Mesenchymal stem cell (in vitro differentiated cells and primary cell): ENCODE data around the gene ADAMTS10.
A peak's percentile ranks its signal among the peaks of the same experiment; 100 is the strongest.
"Not testable (repeated sequence)": the region's sequence is repeated elsewhere in the genome, so short reads cannot be mapped to it uniquely, and the experiment has no call there.

Source experiments
- DNase-seq: peaks from one replicate; pipeline ENCODE4 v3.0.0-alpha.2; 2013
- H2AFZ ChIP-seq: one replicate; pipeline ENCODE4 v1.6.1; 2013; ENCODE audit warnings: low read depth, mild to moderate bottlenecking, control low read depth, inconsistent platforms, low read length, moderate library complexity
- H2AK5ac ChIP-seq: 2 replicates; pipeline ENCODE4 v1.6.1; 2013; ENCODE audit warnings: low read length, moderate library complexity, mild to moderate bottlenecking, inconsistent platforms; ENCODE audit not compliant: severe bottlenecking
- H2BK120ac ChIP-seq: one replicate; pipeline ENCODE4 v1.6.1; 2013; ENCODE audit warnings: low read depth, mild to moderate bottlenecking, inconsistent platforms, low read length, moderate library complexity
- H2BK12ac ChIP-seq, 2 experiments: one replicate each; pipeline ENCODE4 v1.6.1; 2013; ENCODE audit warnings: inconsistent platforms in 2 of 2, low read length in 2 of 2, mild to moderate bottlenecking in 2 of 2, moderate library complexity in 2 of 2, control low read depth in 1 of 2
- H2BK15ac ChIP-seq: one replicate; pipeline ENCODE4 v1.6.1; 2013; ENCODE audit warnings: mild to moderate bottlenecking, low read depth, inconsistent platforms; ENCODE audit not compliant: poor library complexity, severe bottlenecking
- H2BK5ac ChIP-seq: 2 replicates; pipeline ENCODE4 v1.6.1; 2013; ENCODE audit warnings: low read depth, mild to moderate bottlenecking, low read length, control low read depth, inconsistent platforms; ENCODE audit not compliant: poor library complexity, severe bottlenecking
- H3K14ac ChIP-seq, 2 experiments: one replicate each; pipeline ENCODE4 v1.6.1; 2013; ENCODE audit warnings: inconsistent platforms in 2 of 2, low read length in 2 of 2, control low read depth in 1 of 2, mild to moderate bottlenecking in 1 of 2, moderate library complexity in 1 of 2
- H3K18ac ChIP-seq, 2 experiments: one replicate each; pipeline ENCODE4 v1.6.1; 2013; ENCODE audit warnings: inconsistent platforms in 2 of 2, low read length in 2 of 2, control low read depth in 1 of 2, low read depth in 1 of 2, mild to moderate bottlenecking in 1 of 2
- H3K23ac ChIP-seq, 2 experiments: one replicate each; pipeline ENCODE4 v1.6.1; 2013; ENCODE audit warnings: inconsistent platforms in 2 of 2, low read length in 2 of 2, mild to moderate bottlenecking in 2 of 2, moderate library complexity in 2 of 2, control low read depth in 1 of 2
- H3K27ac ChIP-seq: 2 replicates; pipeline ENCODE4 v1.5.1; 2013; ENCODE audit warnings: mild to moderate bottlenecking, moderate library complexity, low read length, control low read depth, inconsistent platforms; ENCODE audit not compliant: poor library complexity, severe bottlenecking
- H3K27me3 ChIP-seq, 2 experiments: 2 replicates each; pipeline versions ENCODE4 v1.6.1 to v1.7.0; 2013; ENCODE audit warnings: low read length in 2 of 2, mild to moderate bottlenecking in 2 of 2, moderate library complexity in 2 of 2, control low read depth in 1 of 2, inconsistent platforms in 1 of 2; ENCODE audit not compliant: control insufficient read depth in 1 of 2, insufficient read depth in 1 of 2
- H3K36me3 ChIP-seq, 2 experiments: 2 replicates each; pipeline versions ENCODE4 v1.6.1 to v1.7.0; 2013; ENCODE audit warnings: low read length in 2 of 2, control low read depth in 1 of 2, inconsistent platforms in 1 of 2, low read depth in 1 of 2, mild to moderate bottlenecking in 1 of 2; ENCODE audit not compliant: insufficient read depth in 2 of 2, control insufficient read depth in 1 of 2
- H3K4ac ChIP-seq, 2 experiments: one replicate each; pipeline ENCODE4 v1.6.1; 2013; ENCODE audit warnings: inconsistent platforms in 2 of 2, low read length in 2 of 2, mild to moderate bottlenecking in 2 of 2, moderate library complexity in 2 of 2, control low read depth in 1 of 2, low read depth in 1 of 2
- H3K4me1 ChIP-seq: 2 replicates; pipeline ENCODE4 v1.6.1; 2013; ENCODE audit warnings: low read depth, low read length, control low read depth; ENCODE audit not compliant: control insufficient read depth, insufficient read depth
- H3K4me2 ChIP-seq: 2 replicates; pipeline ENCODE4 v1.6.1; 2013; ENCODE audit warnings: low read length, mild to moderate bottlenecking, inconsistent platforms; ENCODE audit not compliant: poor library complexity, severe bottlenecking
- H3K4me3 ChIP-seq, 2 experiments: 2 replicates each; pipeline versions ENCODE4 v1.5.1 to v1.7.0; 2013; ENCODE audit warnings: low read length in 2 of 2, mild to moderate bottlenecking in 2 of 2, control low read depth in 1 of 2, low read depth in 1 of 2; ENCODE audit not compliant: insufficient read depth in 1 of 2
- H3K79me1 ChIP-seq: replicated peaks from 2 replicates; pipeline ENCODE4 v1.6.1; 2013; ENCODE audit warnings: mild to moderate bottlenecking, control low read depth, low read length, inconsistent platforms; ENCODE audit not compliant: poor library complexity, severe bottlenecking
- H3K9ac ChIP-seq: 2 replicates; pipeline ENCODE4 v1.7.0; 2013; ENCODE audit warnings: mild to moderate bottlenecking, low read length, moderate library complexity
- H3K9me3 ChIP-seq: 2 replicates; pipeline ENCODE4 v1.7.0; 2013; ENCODE audit warnings: mild to moderate bottlenecking, low read length; ENCODE audit not compliant: control insufficient read depth
- H4K8ac ChIP-seq: one replicate; pipeline ENCODE4 v1.6.1; 2013; ENCODE audit warnings: inconsistent platforms, mild to moderate bottlenecking, low read length, moderate library complexity
- H4K91ac ChIP-seq: one replicate; pipeline ENCODE4 v1.6.1; 2013; ENCODE audit warnings: mild to moderate bottlenecking, low read length, inconsistent platforms
- WGBS: methylation state at CpG from one replicate; pipeline ENCODE4 v1.1.7; 2013; ENCODE audit warnings: mixed read lengths; 5-methylcytosine and 5-hydroxymethylcytosine counted together

The ADAMTS10 gene

GRCh38 chr19:8638078-8638619 lies 27.6 kb upstream of the ADAMTS10 start:
- no peak overlapping the region for H3K9ac ChIP-seq
- WGBS: 87% methylated on average over 21 of the region's 21 CpGs

DNA sequence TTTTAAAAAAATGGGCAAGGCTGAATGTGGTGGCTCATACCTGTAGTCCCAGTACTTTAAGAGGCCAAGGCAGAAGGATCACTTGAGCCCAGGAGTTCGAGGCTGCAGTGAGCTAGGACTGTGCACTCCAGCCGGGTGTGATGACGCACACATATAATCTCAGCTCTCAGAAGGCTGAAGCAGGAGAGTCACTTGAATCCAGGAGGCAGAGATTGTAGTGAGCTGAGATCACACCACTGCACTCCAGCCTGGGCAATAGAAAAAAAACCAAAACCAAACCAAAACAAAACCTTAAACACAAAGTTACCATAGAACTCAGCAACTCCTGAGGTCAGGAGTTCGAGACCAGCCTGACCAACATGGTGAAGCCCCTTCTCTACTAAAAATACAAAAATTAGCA lies 26.6 kb upstream of the ADAMTS10 start:
- not testable (repeated sequence) for H3K23ac ChIP-seq, H3K14ac ChIP-seq, H2BK15ac ChIP-seq, H3K18ac ChIP-seq, H3K4ac ChIP-seq, DNase-seq, H2AK5ac ChIP-seq, H2AFZ ChIP-seq, H3K27ac ChIP-seq, H2BK12ac ChIP-seq, H3K4me3 ChIP-seq, H4K8ac ChIP-seq, H3K36me3 ChIP-seq, H3K9me3 ChIP-seq, H2BK120ac ChIP-seq, H3K79me1 ChIP-seq, H4K91ac ChIP-seq, H3K9ac ChIP-seq, H2BK5ac ChIP-seq, H3K4me2 ChIP-seq
- WGBS: 78% methylated on average over 4 of the region's 4 CpGs
- Histone ChIP-seq H3K27me3 (peaks cover 0 to 13% of the 10 kb centered on the region in 2 experiments), H3K4me1 (peaks cover 15% of the 10 kb centered on the region)

More at GRCh38 chr19:8638078-8638619, 27.6 kb upstream of the ADAMTS10 start:
- H2BK15ac ChIP-seq: no peak overlapping the region
- H3K79me1 ChIP-seq: no peaks in the 10 kb centered on the region
- no peak overlapping the region for H3K4me2 ChIP-seq
- H2BK12ac ChIP-seq: no peak overlapping the region
- no peak overlapping the region for H3K18ac ChIP-seq
- H3K4me1 ChIP-seq: peaks cover 15% of the 10 kb centered on the region
- H3K4ac ChIP-seq: no peak overlapping the region
- peaks cover 4 to 15% of the 10 kb centered on the region in 2 experiments for H3K27me3 ChIP-seq
- peak overlapping the region; percentile 58 for H3K27ac ChIP-seq
- H2BK5ac ChIP-seq: no peak overlapping the region
- no peak overlapping the region for H4K91ac ChIP-seq
- no peak for DNase-seq
- no peak overlapping the region for H3K4me3 ChIP-seq
- H3K9me3 ChIP-seq: peaks cover 5% of the 10 kb centered on the region
- no peaks in the 10 kb centered on the region for H3K36me3 ChIP-seq
- no peak overlapping the region for H3K14ac ChIP-seq
- no peak overlapping the region for H2AFZ ChIP-seq
- H2AK5ac ChIP-seq: no peak overlapping the region
- no peak overlapping the region for H2BK120ac ChIP-seq
- no peak overlapping the region for H3K23ac ChIP-seq
- H4K8ac ChIP-seq: peak overlapping the region; percentile 54

GRCh38 chr19:8635422-8635821 lies 24.9 kb upstream of the ADAMTS10 start:
- no peak overlapping the region for H3K23ac ChIP-seq
- no peak overlapping the region for H2BK5ac ChIP-seq
- H3K4me3 ChIP-seq: no peak overlapping the region
- H3K4me2 ChIP-seq: no peak overlapping the region
- no peak overlapping the region for H3K27ac ChIP-seq
- no peak overlapping the region for H3K9ac ChIP-seq
- H3K4me1 ChIP-seq: peaks cover 23% of the 10 kb centered on the region
- no peaks in the 10 kb centered on the region for H3K79me1 ChIP-seq
- H2AFZ ChIP-seq: no peak overlapping the region
- H2BK120ac ChIP-seq: no peak overlapping the region
- H3K4ac ChIP-seq: no peak overlapping the region
- H2BK12ac ChIP-seq: no peak overlapping the region
- no peak overlapping the region for H4K91ac ChIP-seq
- H4K8ac ChIP-seq: no peak overlapping the region
- no peak overlapping the region for H2BK15ac ChIP-seq
- H3K36me3 ChIP-seq: no peaks in the 10 kb centered on the region
- H3K18ac ChIP-seq: no peak overlapping the region
- DNase-seq: no peak
- no peak overlapping the region for H3K14ac ChIP-seq
- H2AK5ac ChIP-seq: no peak overlapping the region
- WGBS: 76% methylated on average over 5 of the region's 8 CpGs
- peaks cover 0 to 15% of the 10 kb centered on the region in 2 experiments for H3K27me3 ChIP-seq
- peaks cover 1% of the 10 kb centered on the region for H3K9me3 ChIP-seq

DNA sequence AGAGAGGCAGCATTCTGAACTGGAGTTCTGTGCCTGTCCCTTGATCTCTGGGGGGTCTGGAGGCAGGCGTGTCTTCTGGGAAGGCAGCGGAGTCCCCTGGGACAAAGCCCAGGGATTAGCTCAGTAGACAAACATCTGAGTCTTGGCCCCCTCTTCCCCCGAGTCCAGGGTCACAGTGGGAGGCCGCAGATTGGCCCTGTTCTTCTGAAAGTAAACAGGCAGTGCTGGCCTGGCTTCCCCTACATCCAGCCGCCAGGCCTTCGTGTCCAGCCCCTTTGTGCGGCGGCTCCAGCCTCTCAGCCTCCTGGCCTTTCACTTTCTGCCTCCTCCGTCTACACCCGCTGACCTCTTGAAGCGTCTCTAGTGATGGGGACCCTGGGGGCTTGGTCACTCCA lies 20.9 kb upstream of the ADAMTS10 start:
- Histone ChIP-seq H3K23ac (no peak overlapping the region), H3K9ac (no peak overlapping the region), H3K27ac (peak overlapping the region; percentile 54), H3K27me3 (peaks cover 0 to 9% of the 10 kb centered on the region in 2 experiments), H3K4ac (no peak overlapping the region), H3K4me2 (peak overlapping the region; percentile 14), H3K4me3 (no peak overlapping the region), H3K79me1 (no peaks in the 10 kb centered on the region), H2AFZ (no peak overlapping the region), H2AK5ac (no peak overlapping the region), H3K18ac (no peak overlapping the region), H3K9me3 (no peaks in the 10 kb centered on the region), H3K4me1 (peaks cover 9% of the 10 kb centered on the region), H2BK15ac (no peak overlapping the region), H2BK120ac (no peak overlapping the region), H4K91ac (no peak overlapping the region), H2BK5ac (no peak overlapping the region), H3K14ac (no peak overlapping the region), H2BK12ac (no peak overlapping the region), H4K8ac (no peak overlapping the region), H3K36me3 (no peaks in the 10 kb centered on the region)
- 8% methylated on average over 8 of the region's 11 CpGs for WGBS
- DNase-seq: peak; percentile 64
